NCI-H1417 (cell line): ENCODE data around the gene CCR1.
"Not testable (repeated sequence)": the region's sequence is repeated elsewhere in the genome, so short reads cannot be mapped to it uniquely, and the experiment has no call there.

ENCODE experiments used
- DNase-seq, 3 experiments: peaks; one replicate each; lab custom pipeline; 2025; lab: John Stamatoyannopoulos, UW

CCR1 gene

GRCh38 chr3:46168583-46169345 is 39.3 kb downstream of the CCR1 start:
- no peak for DNase-seq

- DNase-seq = no peak
Observed at GRCh38 chr3:46163556-46164041, 44.5 kb downstream of the CCR1 start.

DNA sequence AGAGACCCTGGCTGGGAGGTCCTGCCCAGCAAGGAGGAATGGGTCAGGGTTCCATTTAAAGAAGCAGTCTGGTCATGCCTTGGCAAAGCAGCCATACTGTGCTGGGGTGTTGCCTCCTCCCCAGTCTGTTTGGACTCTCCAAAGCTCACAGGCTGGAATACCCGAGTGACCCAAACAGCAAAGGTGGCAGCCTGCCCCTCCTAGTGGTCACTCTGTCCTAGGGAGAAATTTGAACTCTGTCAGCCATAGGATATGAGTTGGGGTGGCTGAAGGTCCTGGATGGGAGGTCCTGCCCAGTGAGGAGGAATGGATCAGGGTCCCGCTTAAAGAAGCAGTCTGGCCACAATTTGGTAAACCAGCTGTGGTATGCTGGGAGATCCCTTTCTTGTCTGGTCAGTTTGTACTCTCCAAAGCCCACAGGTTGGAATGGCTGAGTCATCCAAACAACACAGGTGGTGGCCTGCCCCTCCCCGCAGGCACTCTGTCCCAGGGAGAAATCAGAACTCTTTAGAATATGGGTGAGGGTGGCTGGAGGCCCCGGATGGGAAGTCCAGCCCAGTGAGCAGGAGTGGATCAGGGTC is 45.0 kb downstream of the CCR1 start:
- no peak for DNase-seq

GRCh38 chr3:46157685-46158084 is 50.4 kb downstream of the CCR1 start:
- not testable (repeated sequence) for DNase-seq

DNA sequence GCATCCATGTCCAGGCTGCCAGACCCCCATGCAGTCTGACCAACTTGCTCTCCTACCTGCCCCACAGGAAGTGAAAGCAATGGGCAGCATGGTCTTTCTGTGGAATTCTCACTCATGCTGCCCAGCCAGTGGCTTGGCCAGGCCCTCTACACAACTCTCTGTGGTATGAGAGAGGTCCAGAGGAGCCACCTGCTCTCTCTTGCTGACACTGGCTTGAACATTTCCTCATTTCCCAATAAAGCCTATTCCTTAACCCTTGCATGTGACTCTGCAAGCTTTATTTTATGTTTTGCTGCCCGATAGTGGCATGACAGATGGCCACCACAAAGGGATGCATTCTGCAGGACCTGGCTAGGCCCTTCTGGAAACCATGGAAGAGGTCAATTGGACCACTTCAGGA is 53.8 kb downstream of the CCR1 start:
- DNase-seq = no peak
